Vagina (tissue), 2 donors: ENCODE data around the gene MRPL1. TPM values are rescaled to one million over a fixed set of nuclear protein-coding genes. Genes with fewer than 3 reads are reported as not detected.

Experiments
- DNase-seq, 2 donors: peaks; one replicate each; pipeline ENCODE4 v3.0.0-alpha.2; 2017; ENCODE audit errors: extremely low spot score in 2 of 2
- H3K27ac ChIP-seq: fragments of 200-600 bp; sonication (generic); one replicate; pipeline ENCODE4 v1.5.1; 2019
- H3K27me3 ChIP-seq: fragments of 200-600 bp; sonication (generic); one replicate; pipeline ENCODE4 v1.5.1; 2019
- H3K36me3 ChIP-seq, 2 donors: fragments of 200-600 bp; sonication (generic); one replicate each; pipeline ENCODE4 v1.5.1; 2017 to 2019
- H3K4me1 ChIP-seq: fragments of 200-600 bp; sonication (generic); one replicate; pipeline ENCODE4 v1.5.1; 2019
- H3K4me3 ChIP-seq, 2 donors: fragments of 200-600 bp; sonication (generic); 1 replicate in 1 of 2; 2 replicates in 1 of 2; pipeline ENCODE4 v1.5.1; 2016 to 2019
- H3K9me3 ChIP-seq: fragments of 200-600 bp; sonication (generic); one replicate; pipeline ENCODE4 v1.5.1; 2019
- POLR2A ChIP-seq, 2 donors: fragments of 450-650 bp; IDR thresholded peaks; one replicate each; pipeline ENCODE4 v1.6.1; 2017; ENCODE audit warnings: antibody characterized with exemption in 2 of 2, mild to moderate bottlenecking in 2 of 2, moderate library complexity in 2 of 2
- POLR2AphosphoS5 ChIP-seq, 2 donors: sonication (generic); formaldehyde crosslinking; IDR thresholded peaks; one replicate each; pipeline ENCODE4 v1.9.0; 2017; ENCODE audit warnings: antibody characterized with exemption in 2 of 2, mild to moderate bottlenecking in 2 of 2, low read depth in 1 of 2; ENCODE audit not compliant: insufficient read depth in 1 of 2
- intact Hi-C: fragments of 100-400 bp; cut with DNase I; formaldehyde crosslinking; loops from one replicate; pipeline ENCODE4 v1.15.1; 2023
- total RNA-seq: library from RNA; depleted of rRNA; stranded (reverse); fragments of >200 nt; gene quantifications from one replicate; pipeline ENCODE4 v1.2.3, GENCODE V29; 2016
- TF ChIP-seq, protein P1 (sequence below), 3 experiments: fragments of 450-650 bp in 2 of 3; fragments of 200-600 bp in 1 of 3; sonication (generic) in 1 of 3; IDR thresholded peaks; one replicate each; pipeline ENCODE4 v1.5.1; 2017 to 2019; ENCODE audit warnings: antibody characterized with exemption in 3 of 3, mild to moderate bottlenecking in 2 of 3, moderate library complexity in 2 of 3

MRPL1 gene
- total RNA-seq, 1 donor from 2014 or later: 20.1 TPM

DNA sequence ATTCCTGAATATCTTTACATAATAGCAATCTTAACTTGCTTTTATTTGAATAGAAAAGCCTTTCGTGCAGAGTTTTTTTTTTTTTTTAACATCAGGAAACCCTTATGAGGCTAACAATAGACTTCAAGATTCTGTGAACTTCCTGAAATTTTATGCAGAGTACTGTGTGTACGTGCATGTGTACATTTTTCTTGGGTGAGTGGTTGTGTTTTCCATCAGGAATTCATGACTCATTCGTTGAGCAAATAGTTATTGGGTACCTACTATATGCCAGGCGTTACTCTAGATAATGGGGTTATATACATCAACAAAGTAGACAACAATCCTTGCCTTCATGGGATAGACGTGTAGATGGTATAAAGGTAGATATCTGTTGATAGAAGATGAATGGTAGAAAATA lies 59.1 kb downstream of the MRPL1 start:
- H3K4me3 ChIP-seq: no peak overlapping the region
- no peaks in the 10 kb centered on the region for H3K9me3 ChIP-seq
- intact Hi-C loops: no loop called here
- H3K36me3 ChIP-seq: no peaks in the 10 kb centered on the region
- DNase-seq: no peak
- H3K27ac ChIP-seq: peak overlapping the region; percentile 9
- H3K4me1 ChIP-seq: peaks cover 11% of the 10 kb centered on the region
- TF ChIP-seq POLR2A (IDR thresholded peaks at IDR 0.05) (no peak), POLR2AphosphoS5 (IDR thresholded peaks at IDR 0.05; ENCODE audit: insufficient read depth in 1 of 2, low read depth in 1 of 2) (peak in 1 of 2 donors; percentile 84)
- TF ChIP-seq, protein P1, sequence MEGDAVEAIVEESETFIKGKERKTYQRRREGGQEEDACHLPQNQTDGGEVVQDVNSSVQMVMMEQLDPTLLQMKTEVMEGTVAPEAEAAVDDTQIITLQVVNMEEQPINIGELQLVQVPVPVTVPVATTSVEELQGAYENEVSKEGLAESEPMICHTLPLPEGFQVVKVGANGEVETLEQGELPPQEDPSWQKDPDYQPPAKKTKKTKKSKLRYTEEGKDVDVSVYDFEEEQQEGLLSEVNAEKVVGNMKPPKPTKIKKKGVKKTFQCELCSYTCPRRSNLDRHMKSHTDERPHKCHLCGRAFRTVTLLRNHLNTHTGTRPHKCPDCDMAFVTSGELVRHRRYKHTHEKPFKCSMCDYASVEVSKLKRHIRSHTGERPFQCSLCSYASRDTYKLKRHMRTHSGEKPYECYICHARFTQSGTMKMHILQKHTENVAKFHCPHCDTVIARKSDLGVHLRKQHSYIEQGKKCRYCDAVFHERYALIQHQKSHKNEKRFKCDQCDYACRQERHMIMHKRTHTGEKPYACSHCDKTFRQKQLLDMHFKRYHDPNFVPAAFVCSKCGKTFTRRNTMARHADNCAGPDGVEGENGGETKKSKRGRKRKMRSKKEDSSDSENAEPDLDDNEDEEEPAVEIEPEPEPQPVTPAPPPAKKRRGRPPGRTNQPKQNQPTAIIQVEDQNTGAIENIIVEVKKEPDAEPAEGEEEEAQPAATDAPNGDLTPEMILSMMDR (IDR thresholded peaks at IDR 0.05): no peak
- H3K27me3 ChIP-seq: no peaks in the 10 kb centered on the region

DNA sequence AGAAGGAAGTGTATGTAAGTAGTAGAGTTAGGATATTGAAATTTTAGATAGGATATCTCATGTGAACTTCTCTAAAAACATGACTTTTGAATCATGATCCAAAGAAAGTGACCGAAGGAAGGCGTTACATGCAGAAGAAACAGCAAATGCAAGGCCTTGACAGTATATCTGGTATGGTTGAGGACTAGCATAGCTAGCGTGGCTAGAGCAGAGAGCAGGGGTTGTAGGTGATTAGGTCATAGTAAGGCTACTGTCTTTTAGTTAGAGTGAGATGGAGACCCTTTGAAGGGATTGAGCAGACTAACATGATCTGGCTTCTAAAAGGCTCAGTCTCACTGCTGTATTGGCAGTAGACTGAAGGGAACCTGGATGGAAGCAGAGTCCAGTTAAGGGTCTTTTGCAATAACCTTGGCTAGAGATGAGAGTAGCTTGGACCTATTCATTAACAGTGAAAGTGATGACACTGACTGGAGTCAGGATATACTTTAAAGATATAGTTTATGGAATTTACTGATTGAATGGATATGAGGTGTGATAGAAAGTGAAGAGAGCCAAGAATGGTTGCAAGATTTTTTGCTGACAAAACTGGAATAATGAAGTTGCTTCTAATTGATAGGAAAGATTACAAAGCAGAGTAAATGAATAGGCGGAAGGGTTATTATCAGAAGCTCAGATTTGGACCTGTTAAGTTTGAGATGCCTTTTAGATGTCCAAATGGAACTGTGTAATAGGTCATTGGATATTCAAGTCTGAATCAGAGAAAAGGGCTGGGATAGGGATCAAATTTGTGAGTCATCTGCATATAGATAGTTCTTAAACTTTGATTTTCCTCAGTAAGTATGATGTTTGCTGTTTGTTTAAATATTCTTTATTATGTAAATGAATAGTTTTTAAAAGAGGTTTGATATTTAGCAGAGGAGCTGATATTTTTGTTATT lies 59.8 kb downstream of the MRPL1 start:
- Histone ChIP-seq H3K36me3 (no peaks in the 10 kb centered on the region), H3K27ac (no peak overlapping the region), H3K4me1 (peaks cover 15% of the 10 kb centered on the region), H3K9me3 (no peaks in the 10 kb centered on the region), H3K4me3 (no peak overlapping the region), H3K27me3 (no peaks in the 10 kb centered on the region)
- no peak for TF ChIP-seq POLR2A (IDR thresholded peaks at IDR 0.05)
- TF ChIP-seq, protein P1 (IDR thresholded peaks at IDR 0.05): no peak
- no peak for TF ChIP-seq POLR2AphosphoS5 (IDR thresholded peaks at IDR 0.05; ENCODE audit: insufficient read depth in 1 of 2, low read depth in 1 of 2)
- DNase-seq: no peak
- intact Hi-C loops: no loop called here

DNA sequence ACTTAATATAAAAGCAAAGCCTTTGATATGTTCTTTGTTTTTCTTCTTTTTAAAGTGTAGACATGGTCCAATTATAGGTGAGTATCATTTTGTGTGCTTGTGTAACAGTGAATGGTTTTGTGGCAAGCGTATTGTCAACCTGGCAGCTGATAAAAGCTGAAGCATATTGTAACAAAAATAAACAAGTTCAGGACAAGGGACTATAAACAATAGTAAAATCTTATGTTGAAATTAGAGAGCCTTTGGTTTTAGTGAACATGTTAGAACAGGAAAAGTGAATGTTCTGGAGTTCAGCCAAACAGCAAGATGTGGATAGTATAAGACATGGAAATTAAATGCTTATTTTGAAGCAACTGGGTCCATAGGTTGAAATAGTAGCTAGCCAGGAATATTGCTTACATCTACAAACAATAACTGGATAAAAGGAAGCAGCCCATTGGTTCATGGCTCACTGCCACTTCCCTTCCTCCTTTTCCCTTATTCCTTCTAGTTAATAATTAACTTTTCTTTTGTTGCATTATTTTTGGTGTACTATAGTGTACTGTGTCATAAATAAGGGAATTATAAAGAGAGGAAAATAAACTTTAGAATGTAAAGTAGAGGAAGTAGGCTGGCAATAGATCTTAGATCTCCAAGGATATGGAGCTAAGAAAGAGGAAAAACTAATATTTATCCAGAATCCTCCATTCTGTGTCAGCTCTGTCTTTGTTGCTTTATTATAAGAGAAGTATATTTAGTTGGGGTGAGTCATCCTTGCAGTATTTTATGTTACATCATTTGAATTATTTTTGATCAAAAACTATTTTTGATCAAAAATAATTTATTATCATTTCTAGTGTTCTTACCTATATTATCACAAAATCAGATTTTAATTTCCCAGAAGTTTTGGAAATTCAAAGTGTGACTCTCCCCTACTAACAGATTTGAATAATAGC lies 65.6 kb downstream of the MRPL1 start:
- Histone ChIP-seq H3K36me3 (no peaks in the 10 kb centered on the region), H3K4me1 (peaks cover 13% of the 10 kb centered on the region), H3K27me3 (no peaks in the 10 kb centered on the region), H3K27ac (no peak overlapping the region), H3K9me3 (no peaks in the 10 kb centered on the region), H3K4me3 (no peak overlapping the region)
- TF ChIP-seq, protein P1 (IDR thresholded peaks at IDR 0.05): no peak
- TF ChIP-seq POLR2AphosphoS5 (IDR thresholded peaks at IDR 0.05; ENCODE audit: insufficient read depth in 1 of 2, low read depth in 1 of 2) (peak in 1 of 2 donors; percentile 80), POLR2A (IDR thresholded peaks at IDR 0.05) (no peak)
- DNase-seq: no peak
- intact Hi-C loops: no loop called here

DNA sequence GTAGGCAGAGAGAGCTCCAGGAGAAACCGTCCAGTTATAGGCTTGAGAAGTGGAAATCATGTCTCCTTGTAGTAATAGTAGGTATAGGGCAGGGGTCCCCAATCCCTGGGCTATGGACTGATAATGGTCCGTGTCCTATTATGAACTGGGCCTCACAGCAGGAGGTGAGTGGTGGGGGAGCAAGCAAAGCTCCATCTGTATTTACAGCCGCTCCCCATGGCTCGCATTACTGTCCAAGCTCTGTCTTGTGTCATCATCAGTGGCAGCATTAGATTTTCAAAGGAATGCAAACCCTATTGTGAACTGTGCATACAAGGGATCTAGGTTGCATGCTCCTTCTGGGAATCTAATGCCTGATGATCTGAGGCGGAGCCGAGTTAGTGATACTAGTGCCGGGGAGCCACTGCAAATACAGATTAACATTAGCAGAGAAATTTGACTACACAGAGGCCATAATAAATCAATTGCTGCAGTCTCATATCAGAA lies 67.6 kb downstream of the MRPL1 start:
- Histone ChIP-seq H3K27ac (no peak overlapping the region), H3K27me3 (no peaks in the 10 kb centered on the region), H3K36me3 (no peaks in the 10 kb centered on the region), H3K4me3 (no peak overlapping the region), H3K4me1 (peaks cover 13% of the 10 kb centered on the region), H3K9me3 (no peaks in the 10 kb centered on the region)
- TF ChIP-seq POLR2A (IDR thresholded peaks at IDR 0.05): no peak
- no peak for TF ChIP-seq POLR2AphosphoS5 (IDR thresholded peaks at IDR 0.05; ENCODE audit: insufficient read depth in 1 of 2, low read depth in 1 of 2)
- TF ChIP-seq, protein P1 (IDR thresholded peaks at IDR 0.05): no peak
- DNase-seq: no peak
- intact Hi-C loops: no loop called here
